SK-N-MC (cell line): Measurements from ENCODE around the gene PTH2R.

ENCODE experiments used
- EZH2 ChIP-seq: fragments of 200-600 bp; sonication (generic); IDR thresholded peaks from one replicate; pipeline ENCODE4 v1.6.1; 2017; ENCODE audit warnings: antibody characterized with exemption
- FOXP2 ChIP-seq: optimal IDR thresholded peaks from 2 replicates; pipeline ENCODE3; 2011; ENCODE audit warnings: mild to moderate bottlenecking, moderate library complexity; ENCODE audit not compliant: insufficient read depth; ENCODE audit errors: extremely low read length, control extremely low read depth
- POLR2AphosphoS5 ChIP-seq: IDR thresholded peaks from 2 replicates; pipeline ENCODE4 v1.6.1; 2012; ENCODE audit warnings: mild to moderate bottlenecking, low read depth, low read length, borderline replicate concordance

- TF ChIP-seq FOXP2 (no peak), EZH2 (no peak), POLR2AphosphoS5 (no peak)
Measured at GRCh38 chr2:208511016-208511415, 104.4 kb downstream of the PTH2R start.
